Smooth muscle cell (in vitro differentiated cells): ENCODE measurements around the gene CAPN12. TPM values are rescaled to one million over a fixed set of nuclear protein-coding genes. Genes with fewer than 3 reads are reported as not detected.

Source experiments
- DNase-seq: peaks from one replicate; lab custom pipeline; 2025; ENCODE audit not compliant: unreplicated experiment; lab: John Stamatoyannopoulos, UW
- H2AFZ ChIP-seq: fragments of 200-600 bp; sonication (generic); 2 replicates; pipeline ENCODE4 v1.6.0; 2016; ENCODE audit warnings: antibody characterized with exemption, low read depth, mild to moderate bottlenecking
- H3F3A ChIP-seq: fragments of 200-600 bp; sonication (generic); 2 replicates; pipeline ENCODE4 v1.6.0; 2017; ENCODE audit warnings: antibody characterized with exemption, low read depth
- H3K27ac ChIP-seq: fragments of 200-600 bp; sonication (generic); 2 replicates; pipeline ENCODE4 v1.5.1; 2016; ENCODE audit warnings: low read depth, mild to moderate bottlenecking
- H3K27me3 ChIP-seq: fragments of 200-600 bp; sonication (generic); 2 replicates; pipeline ENCODE4 v1.6.1; 2016; ENCODE audit warnings: low read depth, mild to moderate bottlenecking
- H3K36me3 ChIP-seq: fragments of 200-600 bp; sonication (generic); 2 replicates; pipeline ENCODE4 v1.5.1; 2016; ENCODE audit warnings: low read depth
- H3K4me1 ChIP-seq: fragments of 200-600 bp; sonication (generic); 2 replicates; pipeline ENCODE4 v1.5.1; 2016; ENCODE audit warnings: low read depth
- H3K4me2 ChIP-seq: fragments of 200-600 bp; sonication (generic); 2 replicates; pipeline ENCODE4 v1.6.0; 2016; ENCODE audit warnings: mild to moderate bottlenecking
- H3K4me3 ChIP-seq: fragments of 200-600 bp; sonication (generic); 2 replicates; pipeline ENCODE4 v1.5.1; 2016; ENCODE audit warnings: mild to moderate bottlenecking
- H3K79me2 ChIP-seq: fragments of 200-600 bp; sonication (generic); 2 replicates; pipeline ENCODE4 v1.6.0; 2016; ENCODE audit warnings: low read depth, mild to moderate bottlenecking
- H3K9ac ChIP-seq: fragments of 200-600 bp; sonication (generic); 2 replicates; pipeline ENCODE4 v1.6.0; 2016; ENCODE audit warnings: low read depth
- H3K9me3 ChIP-seq: fragments of 200-600 bp; sonication (generic); replicated peaks from 2 replicates; pipeline ENCODE4 v1.5.1; 2016; ENCODE audit warnings: low read depth
- H4K20me1 ChIP-seq: fragments of 200-600 bp; sonication (generic); 2 replicates; pipeline ENCODE4 v1.6.0; 2016; ENCODE audit warnings: low read depth
- WGBS: methylation state at CpG from one replicate; pipeline ENCODE4 v1.1.7; 2016; ENCODE audit warnings: low lambda C conversion rate; 5-methylcytosine and 5-hydroxymethylcytosine counted together
- polyA plus RNA-seq: library from polyadenylated mRNA; unstranded; fragments of >200 nt; fragmentation: Nextera tagmentation; extraction: Ambion mirVana; gene quantifications from 2 replicates; pipeline ENCODE4 v1.2.1, GENCODE V29; 2016
- total RNA-seq: library from RNA; depleted of rRNA; stranded (reverse); fragments of >200 nt; gene quantifications from 2 replicates; pipeline ENCODE4 v1.2.3, GENCODE V29; 2014
- TF ChIP-seq, protein P1 (sequence below): fragments of 200-600 bp; sonication (generic); IDR thresholded peaks from 2 replicates; pipeline ENCODE4 v1.5.1; 2017; ENCODE audit warnings: borderline replicate concordance, mild to moderate bottlenecking, antibody characterized with exemption; ENCODE audit not compliant: insufficient read depth, poor library complexity, severe bottlenecking

CAPN12 gene
- total and polyA plus RNA-seq, 2 experiments from 2014 or later = 1.4 to 5.5 TPM

GRCh38 chr19:38698225-38699026 lies 45.8 kb downstream of the CAPN12 start:
- H3F3A ChIP-seq = no peaks in the 10 kb centered on the region
- no peak overlapping the region for H2AFZ ChIP-seq
- no peaks in the 10 kb centered on the region for H3K27me3 ChIP-seq
- DNase-seq = no peak
- H3K36me3 ChIP-seq = no peaks in the 10 kb centered on the region
- peak overlapping the region; percentile 33 for H3K27ac ChIP-seq
- no peaks in the 10 kb centered on the region for H3K9me3 ChIP-seq
- H3K4me1 ChIP-seq = peaks cover 17% of the 10 kb centered on the region
- H4K20me1 ChIP-seq = peaks cover 89% of the 10 kb centered on the region
- H3K79me2 ChIP-seq = peaks cover 98% of the 10 kb centered on the region
- no peak overlapping the region for H3K9ac ChIP-seq
- WGBS = 88% methylated on average over 22 of the region's 22 CpGs
- TF ChIP-seq, protein P1, sequence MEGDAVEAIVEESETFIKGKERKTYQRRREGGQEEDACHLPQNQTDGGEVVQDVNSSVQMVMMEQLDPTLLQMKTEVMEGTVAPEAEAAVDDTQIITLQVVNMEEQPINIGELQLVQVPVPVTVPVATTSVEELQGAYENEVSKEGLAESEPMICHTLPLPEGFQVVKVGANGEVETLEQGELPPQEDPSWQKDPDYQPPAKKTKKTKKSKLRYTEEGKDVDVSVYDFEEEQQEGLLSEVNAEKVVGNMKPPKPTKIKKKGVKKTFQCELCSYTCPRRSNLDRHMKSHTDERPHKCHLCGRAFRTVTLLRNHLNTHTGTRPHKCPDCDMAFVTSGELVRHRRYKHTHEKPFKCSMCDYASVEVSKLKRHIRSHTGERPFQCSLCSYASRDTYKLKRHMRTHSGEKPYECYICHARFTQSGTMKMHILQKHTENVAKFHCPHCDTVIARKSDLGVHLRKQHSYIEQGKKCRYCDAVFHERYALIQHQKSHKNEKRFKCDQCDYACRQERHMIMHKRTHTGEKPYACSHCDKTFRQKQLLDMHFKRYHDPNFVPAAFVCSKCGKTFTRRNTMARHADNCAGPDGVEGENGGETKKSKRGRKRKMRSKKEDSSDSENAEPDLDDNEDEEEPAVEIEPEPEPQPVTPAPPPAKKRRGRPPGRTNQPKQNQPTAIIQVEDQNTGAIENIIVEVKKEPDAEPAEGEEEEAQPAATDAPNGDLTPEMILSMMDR = no peak
- no peak overlapping the region for H3K4me2 ChIP-seq
- no peak overlapping the region for H3K4me3 ChIP-seq

GRCh38 chr19:38697641-38698071 lies 46.6 kb downstream of the CAPN12 start:
- Histone ChIP-seq H3F3A (peaks cover 7% of the 10 kb centered on the region), H2AFZ (no peak overlapping the region), H3K4me2 (no peak overlapping the region), H3K79me2 (peaks cover 95% of the 10 kb centered on the region), H3K9ac (no peak overlapping the region), H3K9me3 (no peaks in the 10 kb centered on the region), H3K4me3 (no peak overlapping the region), H3K4me1 (peaks cover 24% of the 10 kb centered on the region), H4K20me1 (peaks cover 92% of the 10 kb centered on the region), H3K27ac (peak overlapping the region; percentile 33), H3K27me3 (no peaks in the 10 kb centered on the region), H3K36me3 (no peaks in the 10 kb centered on the region)
- 93% methylated on average over 11 of the region's 11 CpGs for WGBS
- TF ChIP-seq, protein P1 = no peak
- DNase-seq = no peak

- WGBS = 93% methylated on average over 6 of the region's 6 CpGs
- Histone ChIP-seq H3K27me3 (no peaks in the 10 kb centered on the region), H3K36me3 (no peaks in the 10 kb centered on the region), H3K79me2 (peaks cover 95% of the 10 kb centered on the region), H3K4me2 (no peak overlapping the region), H3K4me1 (peaks cover 29% of the 10 kb centered on the region), H3F3A (peaks cover 12% of the 10 kb centered on the region), H3K27ac (peak overlapping the region; percentile 33), H3K9me3 (no peaks in the 10 kb centered on the region), H3K4me3 (no peak overlapping the region), H3K9ac (no peak overlapping the region), H2AFZ (no peak overlapping the region), H4K20me1 (peaks cover 91% of the 10 kb centered on the region)
- DNase-seq = no peak
- TF ChIP-seq, protein P1 = no peak
These were observed 47.1 kb downstream of the CAPN12 start for GRCh38 chr19:38697197-38697596.

DNA sequence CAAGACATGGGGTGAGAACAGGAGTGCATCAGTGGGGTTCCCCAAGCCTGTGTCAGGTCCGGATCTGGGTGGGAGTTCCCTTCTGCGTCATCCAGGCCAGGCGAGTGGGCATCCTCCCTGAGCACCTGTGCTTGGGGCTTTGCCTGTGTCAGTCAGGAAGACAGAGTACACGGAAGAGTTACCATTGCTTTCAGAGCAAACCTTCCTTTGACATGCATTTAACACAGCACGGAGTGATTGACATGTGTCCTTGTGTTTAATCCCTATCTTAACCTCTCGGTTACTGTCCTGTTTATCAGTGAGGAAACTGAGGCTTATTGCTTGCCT lies 47.6 kb downstream of the CAPN12 start:
- no peaks in the 10 kb centered on the region for H3K9me3 ChIP-seq
- H2AFZ ChIP-seq = no peak overlapping the region
- peaks cover 90% of the 10 kb centered on the region for H4K20me1 ChIP-seq
- H3K36me3 ChIP-seq = no peaks in the 10 kb centered on the region
- no peak for DNase-seq
- H3K4me2 ChIP-seq = no peak overlapping the region
- peaks cover 14% of the 10 kb centered on the region for H3F3A ChIP-seq
- H3K9ac ChIP-seq = no peak overlapping the region
- WGBS = 97% methylated on average over 6 of the region's 6 CpGs
- peak overlapping the region; percentile 42 for H3K27ac ChIP-seq
- no peak overlapping the region for H3K4me3 ChIP-seq
- peaks cover 32% of the 10 kb centered on the region for H3K4me1 ChIP-seq
- H3K27me3 ChIP-seq = no peaks in the 10 kb centered on the region
- peaks cover 91% of the 10 kb centered on the region for H3K79me2 ChIP-seq
- TF ChIP-seq, protein P1 = no peak
